Spleen (tissue), 11 donors: ENCODE data around the gene MAST4. TPM values are rescaled to one million over a fixed set of nuclear protein-coding genes. Genes with fewer than 3 reads are reported as not detected.

ENCODE experiments used
- DNase-seq: peaks from one replicate; pipeline ENCODE4 v3.0.0-alpha.2; 2020
- H3K27ac ChIP-seq, 8 donors: fragments of 200-600 bp; sonication (generic) in 7 of 8; 1 replicate in 4 of 8; 2 replicates in 4 of 8; pipeline versions ENCODE4 v1.5.0 to v1.8.0; 2016 to 2021; ENCODE audit warnings: inconsistent platforms in 4 of 8, mild to moderate bottlenecking in 4 of 8, moderate library complexity in 1 of 8
- H3K27me3 ChIP-seq, 7 donors: fragments of 200-600 bp; sonication (generic) in 6 of 7; replicated peaks in 1 of 7; 1 replicate in 4 of 7; 2 replicates in 3 of 7; pipeline versions ENCODE4 v1.5.0 to v1.8.0; 2016 to 2021; ENCODE audit warnings: inconsistent platforms in 3 of 7, mild to moderate bottlenecking in 1 of 7
- H3K36me3 ChIP-seq, 6 donors: fragments of 200-600 bp; sonication (generic) in 5 of 6; 1 replicate in 4 of 6; 2 replicates in 2 of 6; pipeline versions ENCODE4 v1.5.0 to v1.8.0; 2016 to 2021; ENCODE audit warnings: inconsistent platforms in 2 of 6
- H3K4me1 ChIP-seq, 6 donors: fragments of 200-600 bp; sonication (generic) in 5 of 6; 1 replicate in 3 of 6; 2 replicates in 3 of 6; pipeline versions ENCODE4 v1.5.0 to v1.8.0; 2016 to 2021; ENCODE audit warnings: inconsistent platforms in 3 of 6
- H3K4me3 ChIP-seq, 8 donors: fragments of 200-600 bp; sonication (generic) in 7 of 8; 1 replicate in 4 of 8; 2 replicates in 4 of 8; pipeline versions ENCODE4 v1.5.0 to v1.8.0; 2016 to 2021; ENCODE audit warnings: inconsistent platforms in 4 of 8, mild to moderate bottlenecking in 4 of 8, moderate library complexity in 2 of 8
- H3K9me3 ChIP-seq, 8 donors: fragments of 200-600 bp; sonication (generic) in 7 of 8; 1 replicate in 4 of 8; 2 replicates in 4 of 8; pipeline versions ENCODE4 v1.5.0 to v1.8.0; 2016 to 2021; ENCODE audit warnings: inconsistent platforms in 4 of 8
- CTCF ChIP-seq, 11 experiments: fragments of 200-600 bp in 7 of 11; fragments of 450-650 bp in 4 of 11; sonication (generic) in 4 of 11; IDR thresholded peaks in 8 of 11; conservative IDR thresholded peaks in 3 of 11; 1 replicate in 7 of 11; 2 replicates in 4 of 11; pipeline versions ENCODE4 v1.4.0 to v1.8.0; 2016 to 2021; ENCODE audit warnings: antibody characterized with exemption in 11 of 11, inconsistent platforms in 4 of 11, mild to moderate bottlenecking in 1 of 11
- POLR2A ChIP-seq, 3 donors: fragments of 450-650 bp; IDR thresholded peaks; one replicate each; pipeline ENCODE4 v1.5.1; 2017; ENCODE audit warnings: antibody characterized with exemption in 3 of 3, mild to moderate bottlenecking in 1 of 3
- POLR2AphosphoS5 ChIP-seq, 3 donors: sonication (generic); formaldehyde crosslinking; IDR thresholded peaks; one replicate each; pipeline ENCODE4 v1.5.1; 2017; ENCODE audit warnings: antibody characterized with exemption in 3 of 3
- WGBS, 5 donors: extraction: QIAGEN DNeasy Blood & Tissue Kit in 3 of 5; methylation state at CpG; one replicate each; pipeline versions ENCODE4 v1.1.5 to v1.1.7; 2013 to 2018; 5-methylcytosine and 5-hydroxymethylcytosine counted together
- intact Hi-C: fragments of 100-400 bp; cut with DNase I; formaldehyde crosslinking; loops from one replicate; pipeline ENCODE4 v1.15.0; 2023; ENCODE audit warnings: low total_unique reads
- polyA plus RNA-seq, 3 donors: library from polyadenylated mRNA; stranded (reverse); fragments of 200-250 nt; gene quantifications; one replicate each; pipeline ENCODE4 v1.2.1, GENCODE V29; 2013
- total RNA-seq, 7 donors: library from RNA; depleted of rRNA in 3 of 7; stranded (reverse); fragments of >200 nt in 3 of 7; fragmentation: NEBNext Ultra II Directional in 4 of 7; extraction: Animal tissue kit (Norgen Biotek cat#: 25700) in 4 of 7; gene quantifications; one replicate each; pipeline versions ENCODE4 v1.1.0 to v1.2.1, GENCODE V29; 2016 to 2021
- donor health status: healthy with polysubstance abuse.
- donor health status: DM: no; HTN: no; CAD: no; lungs with moderate emphysema.
- donor health status: DM: no; HTN: no; CAD: no.
- donor health status: Bipolar disorder and iron deficiency.
- donor health status: healthy.
- donor health status: DM: no; HTN: no; CAD: no.
- donor health status: DM: yes; HTN: yes; CAD: no.

MAST4 gene
- total and polyA plus RNA-seq, 10 donors, result 2.5 to 43.7 (median 25.4) TPM

- DNase-seq, result no peak
- Histone ChIP-seq H3K27ac (no peak overlapping the region), H3K36me3 (no peaks in the 10 kb centered on the region), H3K4me1 (no peaks in the 10 kb centered on the region), H3K9me3 (no peaks in the 10 kb centered on the region), H3K4me3 (no peak overlapping the region), H3K27me3 (no peaks in the 10 kb centered on the region)
- WGBS, 5 donors, result 85 to 95% (median 87%) methylated on average over 1 of the region's 1 CpG
- TF ChIP-seq CTCF (IDR thresholded peaks at IDR 0.05 in 8 of 11, conservative IDR thresholded peaks at IDR 0.05 in 3 of 11) (no peak), POLR2A (IDR thresholded peaks at IDR 0.05) (no peak), POLR2AphosphoS5 (IDR thresholded peaks at IDR 0.05) (no peak)
- intact Hi-C loops, result no loop called here
Measured at GRCh38 chr5:66952153-66952552, 356.0 kb downstream of the MAST4 start.

DNA sequence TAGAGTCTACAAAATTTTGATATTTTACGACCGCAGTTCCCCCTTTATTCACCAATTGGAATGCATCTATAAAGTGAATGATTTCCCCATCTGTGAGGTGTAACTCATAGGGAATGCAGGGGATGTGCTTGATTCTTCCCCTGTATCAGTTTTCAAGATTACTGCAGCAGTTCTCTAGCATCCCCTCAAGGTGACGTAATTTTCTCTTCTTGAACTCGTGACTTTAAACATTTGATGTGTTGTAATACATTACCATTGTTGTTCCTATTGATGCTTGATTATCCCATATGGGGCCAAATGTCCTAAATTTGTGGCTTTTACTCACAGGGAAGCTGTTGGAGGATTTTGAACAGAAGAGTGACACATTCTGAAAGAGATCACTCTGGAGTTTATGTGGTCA is 360.2 kb downstream of the MAST4 start:
- Histone ChIP-seq H3K27me3 (no peaks in the 10 kb centered on the region), H3K36me3 (no peaks in the 10 kb centered on the region), H3K9me3 (no peaks in the 10 kb centered on the region), H3K4me3 (no peak overlapping the region), H3K27ac (no peak overlapping the region), H3K4me1 (peaks cover 0 to 15% (median 2%) of the 10 kb centered on the region in 6 donors)
- WGBS, 5 donors, result 73 to 95% (median 89%) methylated on average over 4 of the region's 4 CpGs
- intact Hi-C loops, result no loop called here
- no peak for DNase-seq
- no peak for TF ChIP-seq POLR2A (IDR thresholded peaks at IDR 0.05)
- TF ChIP-seq POLR2AphosphoS5 (IDR thresholded peaks at IDR 0.05), result no peak
- TF ChIP-seq CTCF (IDR thresholded peaks at IDR 0.05 in 8 of 11, conservative IDR thresholded peaks at IDR 0.05 in 3 of 11), result no peak

GRCh38 chr5:66958201-66958979 is 362.2 kb downstream of the MAST4 start:
- peak overlapping the region in 5 of 8 donors; percentile 3 to 40 (median 19) for H3K4me3 ChIP-seq
- no peaks in the 10 kb centered on the region for H3K9me3 ChIP-seq
- intact Hi-C loops, result no loop called here
- TF ChIP-seq POLR2A (IDR thresholded peaks at IDR 0.05) (no peak), CTCF (IDR thresholded peaks at IDR 0.05 in 8 of 11, conservative IDR thresholded peaks at IDR 0.05 in 3 of 11) (no peak), POLR2AphosphoS5 (IDR thresholded peaks at IDR 0.05) (no peak)
- H3K36me3 ChIP-seq, result no peaks in the 10 kb centered on the region
- H3K27me3 ChIP-seq, result no peaks in the 10 kb centered on the region
- DNase-seq, result no peak
- H3K4me1 ChIP-seq, result peaks cover 0 to 15% (median 2%) of the 10 kb centered on the region in 6 donors
- peak overlapping the region in 5 of 8 donors; percentile 3 to 32 (median 17) for H3K27ac ChIP-seq
- 73 to 87% (median 78%) methylated on average over 10 of the region's 10 CpGs for WGBS, 5 donors

DNA sequence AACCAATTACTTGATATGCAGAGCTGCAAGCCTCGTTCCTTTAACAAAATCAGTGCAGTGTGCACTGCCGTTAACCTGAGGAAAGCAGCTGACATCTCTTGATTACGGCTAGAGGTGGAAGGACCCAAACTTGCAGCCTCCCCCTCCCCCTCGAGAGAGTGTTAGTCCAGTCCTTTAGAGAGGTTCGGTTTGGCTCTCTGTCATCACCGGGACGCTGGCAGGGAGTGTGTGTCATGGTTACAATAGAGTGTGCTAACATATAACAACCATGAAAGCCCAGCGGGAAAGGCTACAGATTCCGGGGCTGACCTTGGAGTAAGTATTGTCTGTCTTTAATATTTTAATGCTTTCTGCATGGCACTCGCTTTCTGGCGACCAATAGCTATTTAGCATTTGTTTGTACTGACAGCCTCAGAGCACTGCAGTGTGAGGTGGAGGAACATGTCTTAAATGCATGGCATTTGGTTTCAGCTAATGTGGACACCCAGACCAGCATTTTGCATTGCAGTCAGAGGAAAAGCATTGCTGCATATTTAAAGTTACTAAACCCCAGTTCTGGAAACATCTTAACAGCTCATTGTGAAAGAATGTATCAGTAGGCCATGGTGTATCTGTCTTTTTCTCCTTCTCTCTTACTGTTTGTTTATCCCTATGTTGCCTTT is 362.9 kb downstream of the MAST4 start:
- WGBS, 5 donors, result 60 to 78% (median 68%) methylated on average over 11 of the region's 11 CpGs
- no peak for TF ChIP-seq POLR2AphosphoS5 (IDR thresholded peaks at IDR 0.05)
- no peaks in the 10 kb centered on the region for H3K36me3 ChIP-seq
- peak overlapping the region in 5 of 8 donors; percentile 3 to 40 (median 19) for H3K4me3 ChIP-seq
- intact Hi-C loops, result no loop called here
- H3K27me3 ChIP-seq, result no peaks in the 10 kb centered on the region
- no peaks in the 10 kb centered on the region for H3K9me3 ChIP-seq
- H3K27ac ChIP-seq, result peak overlapping the region in 4 of 8 donors; percentile 5 to 37 (median 32)
- DNase-seq, result no peak
- H3K4me1 ChIP-seq, result peaks cover 0 to 15% (median 2%) of the 10 kb centered on the region in 6 donors
